Effector memory CD8-positive, alpha-beta T cell (primary cell): ENCODE measurements around the gene SARDH.

Experiments used
- ATAC-seq: fragments of 150-1000 bp; cut with Tn5 transposase; replicated peaks from 2 replicates; pipeline ENCODE4 v1.10.0; 2021; ENCODE audit warnings: mild to moderate bottlenecking, moderate library complexity
- DNase-seq, 3 experiments: peaks; one replicate each; pipeline ENCODE4 v3.0.0; 2021
- H3K27ac Mint-ChIP-seq, 2 donors: one replicate each; pipeline ENCODE4 v1.8.0; 2022; ENCODE audit warnings: mild to moderate bottlenecking in 2 of 2, mixed read lengths in 2 of 2, moderate library complexity in 2 of 2
- H3K27me3 Mint-ChIP-seq, 2 donors: one replicate each; pipeline ENCODE4 v1.8.0; 2022; ENCODE audit warnings: mixed read lengths in 2 of 2
- H3K36me3 Mint-ChIP-seq: one replicate; pipeline ENCODE4 v1.8.0; 2022; ENCODE audit warnings: mild to moderate bottlenecking, moderate library complexity, mixed read lengths; ENCODE audit not compliant: insufficient read depth
- H3K4me1 Mint-ChIP-seq, 2 donors: one replicate each; pipeline ENCODE4 v1.8.0; 2022; ENCODE audit warnings: low read depth in 2 of 2, mixed read lengths in 2 of 2
- H3K4me3 Mint-ChIP-seq, 2 donors: one replicate each; pipeline ENCODE4 v1.8.0; 2022; ENCODE audit warnings: mild to moderate bottlenecking in 2 of 2, mixed read lengths in 2 of 2, moderate library complexity in 2 of 2
- H3K9me3 Mint-ChIP-seq, 2 donors: one replicate each; pipeline ENCODE4 v1.8.0; 2022; ENCODE audit warnings: mixed read lengths in 2 of 2

Gene SARDH

GRCh38 chr9:133665535-133665934, 72.6 kb downstream of the SARDH start:
- ATAC-seq (no peak), DNase-seq (no peak)
- Mint-ChIP-seq H3K9me3 (no peaks in the 10 kb centered on the region), H3K27ac (no peak overlapping the region), H3K4me3 (no peak overlapping the region), H3K4me1 (no peaks in the 10 kb centered on the region), H3K36me3 (no peaks in the 10 kb centered on the region), H3K27me3 (peaks cover 0 to 8% of the 10 kb centered on the region in 2 donors)

GRCh38 chr9:133665096-133665495, 73.1 kb downstream of the SARDH start:
- H3K27ac Mint-ChIP-seq = no peak overlapping the region

GRCh38 chr9:133664173-133665050, 73.7 kb downstream of the SARDH start:
- H3K4me1 Mint-ChIP-seq = peaks cover 0 to 3% of the 10 kb centered on the region in 2 donors
- DNase-seq (no peak), ATAC-seq (no peak)
- peaks cover 7 to 19% of the 10 kb centered on the region in 2 donors for H3K27me3 Mint-ChIP-seq
- no peaks in the 10 kb centered on the region for H3K9me3 Mint-ChIP-seq
- H3K36me3 Mint-ChIP-seq = no peaks in the 10 kb centered on the region
- H3K4me3 Mint-ChIP-seq = no peak overlapping the region
- H3K27ac Mint-ChIP-seq = no peak overlapping the region

More at GRCh38 chr9:133665096-133665495, 73.1 kb downstream of the SARDH start:
- Mint-ChIP-seq H3K27me3 (peaks cover 2 to 13% of the 10 kb centered on the region in 2 donors), H3K36me3 (no peaks in the 10 kb centered on the region), H3K4me1 (peaks cover 0 to under 1% of the 10 kb centered on the region in 2 donors), H3K9me3 (no peaks in the 10 kb centered on the region), H3K4me3 (no peak overlapping the region)
- ATAC-seq (no peak), DNase-seq (no peak)

- peaks cover 4 to 8% of the 10 kb centered on the region in 2 donors for H3K4me1 Mint-ChIP-seq
- H3K9me3 Mint-ChIP-seq = no peaks in the 10 kb centered on the region
- H3K27ac Mint-ChIP-seq = no peak overlapping the region
- ATAC-seq = no peak
- H3K4me3 Mint-ChIP-seq = no peak overlapping the region
- no peaks in the 10 kb centered on the region for H3K36me3 Mint-ChIP-seq
- DNase-seq = no peak
- peaks cover 31 to 44% of the 10 kb centered on the region in 2 donors for H3K27me3 Mint-ChIP-seq
These were observed 76.2 kb downstream of the SARDH start for GRCh38 chr9:133661846-133662540.

GRCh38 chr9:133659516-133659915, 78.6 kb downstream of the SARDH start:
- H3K36me3 Mint-ChIP-seq = no peaks in the 10 kb centered on the region
- no peak overlapping the region for H3K27ac Mint-ChIP-seq
- peaks cover 52 to 68% of the 10 kb centered on the region in 2 donors for H3K27me3 Mint-ChIP-seq
- no peak overlapping the region for H3K4me3 Mint-ChIP-seq
- ATAC-seq (no peak), DNase-seq (no peak)
- peaks cover 4 to 8% of the 10 kb centered on the region in 2 donors for H3K4me1 Mint-ChIP-seq
- no peaks in the 10 kb centered on the region for H3K9me3 Mint-ChIP-seq

- peaks cover 4 to 8% of the 10 kb centered on the region in 2 donors for H3K4me1 Mint-ChIP-seq
- no peaks in the 10 kb centered on the region for H3K36me3 Mint-ChIP-seq
- H3K27me3 Mint-ChIP-seq = peaks cover 56 to 74% of the 10 kb centered on the region in 2 donors
- DNase-seq (no peak), ATAC-seq (no peak)
- no peaks in the 10 kb centered on the region for H3K9me3 Mint-ChIP-seq
- H3K27ac Mint-ChIP-seq = no peak overlapping the region
- H3K4me3 Mint-ChIP-seq = no peak overlapping the region
These were observed 79.4 kb downstream of the SARDH start for GRCh38 chr9:133658442-133659431.

- no peak for ATAC-seq
- Mint-ChIP-seq H3K27me3 (peaks cover 66 to 82% of the 10 kb centered on the region in 2 donors), H3K4me3 (no peak overlapping the region), H3K9me3 (no peaks in the 10 kb centered on the region), H3K36me3 (no peaks in the 10 kb centered on the region), H3K4me1 (peaks cover 4 to 8% of the 10 kb centered on the region in 2 donors), H3K27ac (peak overlapping the region; percentile 3 to 54)
- no peak for DNase-seq
These were observed 81.0 kb downstream of the SARDH start for GRCh38 chr9:133657120-133657661.

GRCh38 chr9:133656211-133657119, 81.7 kb downstream of the SARDH start:
- Mint-ChIP-seq H3K4me3 (no peak overlapping the region), H3K27me3 (peaks cover 71 to 87% of the 10 kb centered on the region in 2 donors), H3K9me3 (no peaks in the 10 kb centered on the region), H3K4me1 (peaks cover 4 to 8% of the 10 kb centered on the region in 2 donors), H3K36me3 (no peaks in the 10 kb centered on the region), H3K27ac (peak overlapping the region; percentile 3 to 49)
- DNase-seq = no peak
- ATAC-seq = peak; percentile 49

GRCh38 chr9:133655701-133656100, 82.5 kb downstream of the SARDH start:
- H3K4me3 Mint-ChIP-seq = no peak overlapping the region
- H3K36me3 Mint-ChIP-seq = no peaks in the 10 kb centered on the region
- H3K9me3 Mint-ChIP-seq = no peaks in the 10 kb centered on the region
- peaks cover 4 to 8% of the 10 kb centered on the region in 2 donors for H3K4me1 Mint-ChIP-seq
- DNase-seq = no peak
- no peak overlapping the region for H3K27ac Mint-ChIP-seq
- ATAC-seq = no peak
- H3K27me3 Mint-ChIP-seq = peaks cover 71 to 92% of the 10 kb centered on the region in 2 donors

- H3K9me3 Mint-ChIP-seq = no peaks in the 10 kb centered on the region
These were observed 83.2 kb downstream of the SARDH start for GRCh38 chr9:133654736-133655657.

GRCh38 chr9:133653638-133654037, 84.5 kb downstream of the SARDH start:
- Mint-ChIP-seq H3K9me3 (no peaks in the 10 kb centered on the region), H3K27me3 (peaks cover 68 to 87% of the 10 kb centered on the region in 2 donors), H3K4me3 (no peak overlapping the region), H3K4me1 (peaks cover 1 to 4% of the 10 kb centered on the region in 2 donors), H3K27ac (peak overlapping the region in 1 of 2 donors; percentile 53), H3K36me3 (no peaks in the 10 kb centered on the region)
- DNase-seq = no peak
- no peak for ATAC-seq

More at GRCh38 chr9:133654736-133655657, 83.2 kb downstream of the SARDH start:
- H3K27me3 Mint-ChIP-seq = peaks cover 75 to 94% of the 10 kb centered on the region in 2 donors
- ATAC-seq (no peak), DNase-seq (no peak)
- H3K4me1 Mint-ChIP-seq = peaks cover 4 to 6% of the 10 kb centered on the region in 2 donors
- no peaks in the 10 kb centered on the region for H3K36me3 Mint-ChIP-seq
- no peak overlapping the region for H3K27ac Mint-ChIP-seq
- no peak overlapping the region for H3K4me3 Mint-ChIP-seq
